ENCODE measurements around the gene ETV7. TPM values are rescaled to one million over a fixed set of nuclear protein-coding genes. Genes with fewer than 3 reads are reported as not detected.

The ETV7 gene
- total and polyA plus RNA-seq, 5 donors: 0.18 to 0.37 (median 0.33) TPM

DNA sequence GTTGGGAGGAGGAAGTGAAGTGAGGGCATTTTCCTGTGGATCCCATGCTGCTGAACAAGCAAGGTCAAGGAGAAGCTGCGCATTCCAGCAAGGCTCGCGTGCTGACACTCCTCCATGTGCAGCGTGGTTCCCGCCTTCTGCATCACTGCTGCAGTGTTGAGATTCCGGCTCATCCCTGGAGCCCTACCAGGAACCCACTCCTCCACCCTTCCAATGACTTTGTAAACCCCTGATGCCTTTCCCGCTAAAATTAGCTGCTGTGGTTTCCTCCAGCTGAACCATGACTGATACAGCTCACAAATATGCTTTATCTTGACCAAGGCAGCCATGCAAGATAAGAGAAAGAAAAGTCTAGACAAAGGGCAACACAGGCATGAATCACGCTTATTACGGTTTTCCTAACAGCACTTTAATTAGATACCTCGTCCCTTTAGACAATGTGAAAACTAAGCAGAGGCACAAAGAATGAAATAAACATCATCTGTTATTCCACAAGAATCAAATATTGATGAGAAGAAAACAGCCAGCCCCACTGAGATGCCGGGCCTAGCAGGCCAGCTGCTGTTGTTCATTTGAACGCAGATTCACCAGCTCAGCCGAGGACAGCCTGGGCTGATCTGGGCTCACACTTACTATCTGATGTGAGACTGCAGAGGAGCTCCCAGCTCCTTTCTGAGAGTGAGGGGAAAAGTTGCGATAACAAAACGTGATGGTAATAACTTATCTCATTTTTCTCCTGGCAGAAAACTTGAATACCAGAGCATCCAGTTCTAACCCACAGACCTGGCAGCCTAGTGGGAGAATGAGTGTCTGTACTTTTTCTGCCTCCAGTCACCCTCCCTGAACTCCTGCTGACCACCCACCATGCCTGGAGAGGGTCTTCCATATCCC, 36.5 kb downstream of the ETV7 start:
- Histone ChIP-seq H3K4me1 (ENCODE audit: control insufficient read depth, insufficient read depth, low read length) (peaks cover 7% of the 10 kb centered on the region), H3K9me3 (ENCODE audit: control insufficient read depth, low read length) (no peaks in the 10 kb centered on the region), H3K27me3 (ENCODE audit: control insufficient read depth, insufficient read depth) (no peaks in the 10 kb centered on the region), H3K4me3 (ENCODE audit: low read length) (no peak overlapping the region), H3K27ac (ENCODE audit: low read length) (peak overlapping the region; percentile 61)
- DNase-seq (peak in 2 of 3 donors; percentile 66 to 69), ATAC-seq (peak; percentile 70 to 92)
- WGBS: 30% methylated on average over 15 of the region's 15 CpGs
- intact Hi-C loops (cut with DNase I): loop anchor here in 2 of 4 donors (10.0 kb wide), 2 partner anchors 46 to 226 kb away; no protein-coding TSS in a partner anchor

DNA sequence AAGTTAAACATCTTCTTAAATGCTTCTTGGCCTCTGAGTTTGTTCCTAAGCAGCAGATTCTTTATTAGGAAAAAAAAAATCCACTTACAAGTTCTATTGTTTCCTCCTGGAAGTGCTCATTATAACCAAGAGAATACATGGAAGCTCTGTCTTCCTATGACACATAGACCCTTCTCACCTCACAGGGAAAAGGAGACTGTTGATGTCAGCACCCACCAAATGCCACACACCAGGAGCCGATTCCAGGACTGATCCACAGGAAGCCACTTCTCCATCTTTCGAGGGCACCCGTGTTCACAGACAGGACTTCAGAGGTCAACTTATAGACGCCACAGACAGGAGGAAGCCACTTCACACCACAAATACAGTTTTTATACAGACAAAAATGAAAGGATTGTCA, 37.4 kb downstream of the ETV7 start:
- ATAC-seq (peak in 1 of 2 donors; percentile 71), DNase-seq (no peak)
- Histone ChIP-seq H3K4me3 (ENCODE audit: low read length) (no peak overlapping the region), H3K27me3 (ENCODE audit: control insufficient read depth, insufficient read depth) (no peaks in the 10 kb centered on the region), H3K27ac (ENCODE audit: low read length) (no peak overlapping the region), H3K9me3 (ENCODE audit: control insufficient read depth, low read length) (no peaks in the 10 kb centered on the region), H3K4me1 (ENCODE audit: control insufficient read depth, insufficient read depth, low read length) (peaks cover 7% of the 10 kb centered on the region)
- intact Hi-C loops (cut with DNase I): loop anchor here in 2 of 4 donors (10.0 kb wide), 2 partner anchors 45 to 225 kb away; no protein-coding TSS in a partner anchor
- WGBS: 63% methylated on average over 4 of the region's 4 CpGs

DNA sequence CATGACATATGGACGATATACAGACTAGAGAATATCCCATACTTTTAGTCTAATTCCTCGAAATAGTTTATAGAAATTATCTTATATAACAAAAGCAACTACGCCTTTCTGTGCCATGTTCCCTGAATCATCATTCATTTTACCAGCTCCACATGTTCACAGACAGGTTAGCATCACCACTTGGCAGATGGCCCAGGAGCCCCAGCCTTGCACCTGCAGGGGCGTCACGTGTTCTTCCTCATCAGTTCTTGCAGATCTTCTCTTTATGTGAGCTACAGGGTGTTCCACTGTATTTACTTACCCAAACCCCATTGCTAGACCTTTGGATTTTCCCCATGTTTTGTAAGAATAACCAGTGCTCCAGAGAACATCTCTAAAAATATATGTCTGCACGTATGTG, 38.2 kb downstream of the ETV7 start:
- intact Hi-C loops (cut with DNase I): no loop called here
- DNase-seq: no peak
- no peaks in the 10 kb centered on the region for H3K27me3 ChIP-seq (ENCODE audit: control insufficient read depth, insufficient read depth)

DNA sequence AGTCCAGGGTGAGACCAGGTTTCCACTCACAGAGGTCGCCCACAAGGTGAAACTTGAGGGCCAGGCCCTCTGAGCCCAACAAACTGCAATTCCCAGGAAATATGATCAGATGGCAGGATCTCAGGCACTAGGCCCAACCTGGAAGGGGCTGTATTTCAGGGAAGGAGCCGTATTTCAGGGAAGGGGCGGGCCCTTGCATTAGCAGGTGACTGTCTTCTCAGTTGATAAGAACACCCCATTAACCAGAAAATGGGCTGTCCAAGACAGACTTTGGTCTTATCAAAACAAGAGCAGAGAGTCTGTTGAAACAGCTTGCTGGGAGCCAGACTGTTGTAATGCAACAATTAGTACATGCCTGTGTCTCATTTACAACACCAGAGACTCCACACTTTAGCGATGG, 39.8 kb downstream of the ETV7 start:
- H3K27me3 ChIP-seq (ENCODE audit: control insufficient read depth, insufficient read depth): no peaks in the 10 kb centered on the region
- H3K27ac ChIP-seq (ENCODE audit: low read length): no peak overlapping the region
- ATAC-seq (no peak), DNase-seq (no peak)
- 88% methylated on average over 4 of the region's 4 CpGs for WGBS
- H3K4me1 ChIP-seq (ENCODE audit: control insufficient read depth, insufficient read depth, low read length): peaks cover 7% of the 10 kb centered on the region
- intact Hi-C loops (cut with DNase I): no loop called here
- H3K4me3 ChIP-seq (ENCODE audit: low read length): no peak overlapping the region
- H3K9me3 ChIP-seq (ENCODE audit: control insufficient read depth, low read length): no peaks in the 10 kb centered on the region

More for the DNA sequence above, 38.2 kb downstream of the ETV7 start:
- peaks cover 7% of the 10 kb centered on the region for H3K4me1 ChIP-seq (ENCODE audit: control insufficient read depth, insufficient read depth, low read length)
- ATAC-seq: no peak
- H3K27ac ChIP-seq (ENCODE audit: low read length): no peak overlapping the region
- H3K4me3 ChIP-seq (ENCODE audit: low read length): no peak overlapping the region
- no peaks in the 10 kb centered on the region for H3K9me3 ChIP-seq (ENCODE audit: control insufficient read depth, low read length)
- 84% methylated on average over 6 of the region's 6 CpGs for WGBS

DNA sequence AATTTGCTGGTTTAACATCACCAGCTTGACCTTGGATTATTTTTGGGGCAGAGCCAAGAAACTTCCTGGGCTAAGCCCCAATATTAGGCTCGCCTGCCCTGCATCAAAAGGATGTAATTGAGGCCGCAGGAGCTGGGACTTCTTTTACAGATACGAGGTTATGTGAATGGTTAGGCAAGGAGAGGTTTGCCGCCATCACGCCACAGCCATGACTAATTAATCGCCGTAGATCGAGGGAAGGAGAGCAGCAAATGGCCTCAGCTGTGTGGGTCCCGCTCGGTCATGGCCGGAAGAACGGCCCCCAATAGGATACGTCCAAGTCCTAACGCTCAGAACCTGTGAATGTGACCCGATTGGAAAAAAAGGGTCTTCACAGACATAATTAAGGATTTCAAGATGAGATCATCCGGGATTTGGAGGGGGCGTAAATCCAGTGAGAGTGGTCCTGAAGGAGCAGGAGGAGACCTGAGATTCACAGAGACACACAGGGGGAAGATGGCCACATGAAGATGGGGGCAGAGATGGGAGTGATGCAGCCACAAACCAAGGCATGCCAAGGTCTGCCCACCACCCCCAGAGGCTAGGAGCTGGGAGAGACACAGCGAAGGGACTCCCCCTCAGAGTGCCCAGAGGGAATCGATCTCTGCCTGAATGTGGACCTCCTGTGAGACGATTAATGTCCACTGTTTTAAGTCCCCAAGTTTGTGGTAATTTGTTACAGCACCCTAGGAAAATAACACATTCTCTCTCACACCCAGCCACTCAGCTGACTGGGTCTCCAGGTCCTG, 40.8 kb downstream of the ETV7 start:
- Histone ChIP-seq H3K4me3 (ENCODE audit: low read length) (no peak overlapping the region), H3K27ac (ENCODE audit: low read length) (no peak overlapping the region), H3K4me1 (ENCODE audit: control insufficient read depth, insufficient read depth, low read length) (peaks cover 7% of the 10 kb centered on the region), H3K27me3 (ENCODE audit: control insufficient read depth, insufficient read depth) (no peaks in the 10 kb centered on the region), H3K9me3 (ENCODE audit: control insufficient read depth, low read length) (no peaks in the 10 kb centered on the region)
- intact Hi-C loops (cut with DNase I): no loop called here
- 92% methylated on average over 20 of the region's 20 CpGs for WGBS
- ATAC-seq (no peak), DNase-seq (no peak)

DNA sequence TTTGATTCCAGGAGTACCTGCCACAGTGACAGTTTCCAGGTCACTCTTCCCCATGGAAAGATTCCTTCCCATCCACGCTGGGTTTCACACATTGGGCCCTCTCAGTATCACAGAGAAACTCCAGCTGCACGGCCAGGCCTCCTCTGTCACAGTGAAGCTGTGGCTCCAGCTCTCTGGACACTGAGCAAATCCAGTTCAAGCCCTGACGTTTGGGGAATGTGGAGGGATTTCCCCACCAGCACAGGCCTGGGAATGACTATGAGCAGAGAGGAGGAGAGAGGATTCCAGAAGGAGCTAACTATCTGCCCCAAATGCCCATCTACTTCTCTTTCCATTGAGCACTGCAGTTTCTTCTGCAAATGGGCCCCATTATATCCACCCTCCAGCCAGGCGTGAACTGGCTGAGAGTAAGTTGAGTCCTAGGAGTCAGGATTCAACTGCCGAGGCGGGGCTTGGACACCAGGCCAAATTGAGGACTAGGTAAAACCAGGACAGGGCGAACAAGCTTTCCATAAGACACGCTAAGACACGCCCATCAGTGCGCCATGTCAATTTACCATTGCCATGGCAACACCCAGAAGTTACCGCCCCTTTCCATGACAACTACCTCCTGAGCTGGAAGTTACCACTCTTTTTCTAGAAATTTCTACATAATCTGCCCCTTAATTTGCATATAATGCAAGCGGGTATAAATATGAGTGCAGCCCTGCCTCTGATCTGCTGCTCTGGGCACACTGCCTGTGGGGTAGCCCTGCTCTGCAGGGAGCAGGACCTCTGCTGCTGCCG, 41.6 kb downstream of the ETV7 start:
- Histone ChIP-seq H3K27ac (ENCODE audit: low read length) (no peak overlapping the region), H3K4me1 (ENCODE audit: control insufficient read depth, insufficient read depth, low read length) (peaks cover 7% of the 10 kb centered on the region), H3K9me3 (ENCODE audit: control insufficient read depth, low read length) (no peaks in the 10 kb centered on the region), H3K4me3 (ENCODE audit: low read length) (no peak overlapping the region), H3K27me3 (ENCODE audit: control insufficient read depth, insufficient read depth) (no peaks in the 10 kb centered on the region)
- 87% methylated on average over 13 of the region's 13 CpGs for WGBS
- no peak for DNase-seq
- no peak for ATAC-seq
- intact Hi-C loops (cut with DNase I): no loop called here

DNA sequence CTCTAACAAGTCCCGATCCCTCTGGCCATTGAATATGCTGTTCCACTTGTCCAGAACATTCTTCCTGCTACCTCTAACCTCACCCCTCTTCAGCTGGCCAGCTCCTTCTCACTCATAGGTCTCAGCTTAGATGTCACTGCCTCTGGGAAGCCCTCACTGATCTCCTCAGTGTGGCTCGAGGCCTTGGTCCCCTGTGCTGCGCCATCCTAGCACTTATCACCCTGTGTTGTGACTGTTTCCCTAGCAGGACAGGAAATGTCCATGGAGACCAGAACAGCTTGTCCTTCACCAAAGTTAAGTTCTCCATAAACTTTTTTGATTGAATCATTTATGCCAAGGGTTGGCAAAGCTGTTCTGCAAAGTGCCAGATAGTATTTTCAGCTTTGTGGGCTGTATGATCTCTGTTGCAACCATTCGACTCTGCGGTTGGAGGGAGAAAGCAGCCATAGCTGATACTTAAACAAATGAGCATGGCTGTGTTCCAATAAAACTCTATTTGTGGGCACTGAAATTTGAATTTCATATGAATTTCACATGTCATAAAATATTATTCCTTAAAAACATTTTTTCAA, 44.3 kb downstream of the ETV7 start:
- WGBS: 72% methylated on average over 5 of the region's 5 CpGs
- no peaks in the 10 kb centered on the region for H3K4me1 ChIP-seq (ENCODE audit: control insufficient read depth, insufficient read depth, low read length)
- ATAC-seq (peak; percentile 54 to 62), DNase-seq (peak in 1 of 3 donors; percentile 45)
- H3K9me3 ChIP-seq (ENCODE audit: control insufficient read depth, low read length): no peaks in the 10 kb centered on the region
- no peak overlapping the region for H3K4me3 ChIP-seq (ENCODE audit: low read length)
- no peaks in the 10 kb centered on the region for H3K27me3 ChIP-seq (ENCODE audit: control insufficient read depth, insufficient read depth)
- intact Hi-C loops (cut with DNase I): no loop called here
- H3K27ac ChIP-seq (ENCODE audit: low read length): no peak overlapping the region

DNA sequence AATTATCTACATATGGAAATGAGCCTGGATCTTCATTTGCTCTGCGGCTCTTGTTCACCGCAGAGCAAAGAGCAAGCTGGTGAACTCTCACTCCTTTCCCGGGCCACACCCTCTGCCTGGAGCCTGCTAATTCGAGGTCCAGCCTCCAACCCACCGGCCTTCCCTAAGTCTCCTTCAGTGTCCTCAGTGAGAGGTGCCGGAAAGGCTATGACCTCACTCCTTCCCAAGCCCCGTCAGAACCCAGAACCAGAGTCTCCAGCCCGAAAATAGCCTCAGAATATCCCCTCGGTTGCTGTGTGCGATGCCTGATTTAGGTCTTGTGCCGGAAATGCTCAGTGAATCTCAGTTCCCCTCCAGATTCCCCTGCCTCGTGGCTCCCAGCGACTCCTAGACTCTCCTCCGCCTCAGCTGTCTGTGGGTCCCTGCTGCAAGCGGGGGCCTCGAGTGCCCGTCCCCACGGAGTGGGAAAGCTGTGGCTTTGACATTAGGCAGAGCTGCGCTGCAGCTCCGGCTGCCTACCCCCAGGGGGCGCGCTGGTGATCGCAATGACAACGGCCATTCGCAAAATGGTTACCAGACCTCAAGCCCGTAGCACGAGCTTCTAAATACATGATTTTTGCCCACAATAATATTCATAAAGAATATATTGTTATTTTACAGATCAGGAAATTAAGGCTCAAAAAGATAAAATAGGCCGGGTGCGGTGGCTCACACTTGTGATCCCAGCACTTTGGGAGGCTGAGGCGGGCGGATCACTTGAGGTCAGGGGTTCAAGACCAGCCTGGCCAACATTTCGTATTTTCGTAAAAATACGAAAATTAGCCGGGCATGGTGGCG, 46.6 kb downstream of the ETV7 start:
- intact Hi-C loops (cut with DNase I): loop anchor here in 1 of 4 donors (2.0 kb wide), 1 partner anchor 20 kb away; no protein-coding TSS in a partner anchor
- 19% methylated on average over 36 of the region's 36 CpGs for WGBS
- Histone ChIP-seq H3K9me3 (ENCODE audit: control insufficient read depth, low read length) (no peaks in the 10 kb centered on the region), H3K27ac (ENCODE audit: low read length) (no peak overlapping the region), H3K4me3 (ENCODE audit: low read length) (no peak overlapping the region), H3K27me3 (ENCODE audit: control insufficient read depth, insufficient read depth) (no peaks in the 10 kb centered on the region), H3K4me1 (ENCODE audit: control insufficient read depth, insufficient read depth, low read length) (no peaks in the 10 kb centered on the region)
- ATAC-seq (peak; percentile 71 to 81), DNase-seq (peak; percentile 80 to 94 (median 92))

DNA sequence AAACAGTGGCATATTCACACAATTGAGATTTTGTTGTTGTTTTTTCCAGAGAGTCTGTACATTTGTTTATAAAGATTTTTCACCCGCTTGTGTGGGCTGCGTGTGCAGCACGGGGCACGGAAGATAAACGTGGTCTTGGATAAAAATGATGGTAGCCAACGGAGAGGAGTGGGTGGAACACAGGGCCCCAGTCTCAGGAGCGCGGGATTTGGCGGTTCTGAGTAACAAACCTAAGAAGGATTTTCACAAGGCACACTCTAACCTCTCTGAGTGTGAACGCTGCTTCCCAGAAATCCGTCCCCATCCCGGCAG, 47.2 kb downstream of the ETV7 start:
- no peaks in the 10 kb centered on the region for H3K9me3 ChIP-seq (ENCODE audit: control insufficient read depth, low read length)
- no peaks in the 10 kb centered on the region for H3K4me1 ChIP-seq (ENCODE audit: control insufficient read depth, insufficient read depth, low read length)
- 53% methylated on average over 12 of the region's 12 CpGs for WGBS
- ATAC-seq (peak in 1 of 2 donors; percentile 6), DNase-seq (no peak)
- H3K4me3 ChIP-seq (ENCODE audit: low read length): no peak overlapping the region
- intact Hi-C loops (cut with DNase I): loop anchor here in 1 of 4 donors (2.0 kb wide), 1 partner anchor 21 kb away; no protein-coding TSS in a partner anchor
- no peak overlapping the region for H3K27ac ChIP-seq (ENCODE audit: low read length)
- H3K27me3 ChIP-seq (ENCODE audit: control insufficient read depth, insufficient read depth): no peaks in the 10 kb centered on the region

DNA sequence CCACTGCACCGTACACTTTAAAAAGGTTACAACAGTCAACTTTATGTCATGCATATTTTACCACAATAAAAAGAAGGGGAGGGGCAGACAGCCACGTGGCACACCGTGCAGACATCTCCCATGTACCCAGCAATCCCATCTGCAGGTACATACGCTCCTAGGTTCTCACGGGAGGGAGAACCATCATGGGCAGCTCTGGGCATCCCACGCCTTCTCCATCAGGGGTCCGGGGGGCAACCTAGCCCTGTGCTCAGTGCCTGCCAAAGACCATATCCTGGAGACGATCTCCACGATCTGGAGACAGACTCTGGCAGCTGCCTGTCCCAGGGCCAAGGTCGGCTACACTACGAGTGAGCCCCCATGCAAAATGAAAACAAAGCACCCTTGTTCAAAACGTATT, 48.3 kb downstream of the ETV7 start:
- intact Hi-C loops (cut with DNase I): no loop called here
- H3K27ac ChIP-seq (ENCODE audit: low read length): no peak overlapping the region
- H3K9me3 ChIP-seq (ENCODE audit: control insufficient read depth, low read length): no peaks in the 10 kb centered on the region
- no peak overlapping the region for H3K4me3 ChIP-seq (ENCODE audit: low read length)
- DNase-seq (no peak), ATAC-seq (no peak)
- 83% methylated on average over 12 of the region's 12 CpGs for WGBS
- no peaks in the 10 kb centered on the region for H3K27me3 ChIP-seq (ENCODE audit: control insufficient read depth, insufficient read depth)
- H3K4me1 ChIP-seq (ENCODE audit: control insufficient read depth, insufficient read depth, low read length): no peaks in the 10 kb centered on the region

Measured in right cardiac atrium (tissue), 5 donors.